ENCODE data around the gene PCBP3.

The PCBP3 gene

DNA sequence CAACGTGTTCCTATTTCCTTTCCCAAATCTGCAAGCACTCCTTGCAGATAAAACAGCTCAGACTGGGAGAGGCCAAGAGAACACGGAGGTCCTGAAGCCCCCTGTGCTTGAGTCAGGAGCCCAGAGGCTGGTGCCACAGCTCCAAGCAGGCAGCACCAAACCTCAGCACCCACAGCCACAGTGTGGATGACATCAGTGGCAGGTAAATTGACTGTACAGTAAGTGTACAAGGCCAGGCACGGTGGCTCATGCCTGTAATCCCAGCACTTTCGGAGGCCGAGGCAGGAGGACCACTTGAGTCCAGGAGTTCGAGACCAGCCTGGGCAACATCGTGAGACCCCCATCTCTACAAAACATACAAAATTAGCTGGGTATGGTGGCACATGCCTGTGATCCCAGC is 336.1 kb downstream of the PCBP3 start:
- Mint-ChIP-seq H3K9me3 (no peaks in the 10 kb centered on the region), H3K4me1 (peaks cover 8% of the 10 kb centered on the region), H3K27ac (no peak overlapping the region), H3K4me3 (no peak overlapping the region), H3K36me3 (no peaks in the 10 kb centered on the region), H3K27me3 (no peaks in the 10 kb centered on the region)

DNA sequence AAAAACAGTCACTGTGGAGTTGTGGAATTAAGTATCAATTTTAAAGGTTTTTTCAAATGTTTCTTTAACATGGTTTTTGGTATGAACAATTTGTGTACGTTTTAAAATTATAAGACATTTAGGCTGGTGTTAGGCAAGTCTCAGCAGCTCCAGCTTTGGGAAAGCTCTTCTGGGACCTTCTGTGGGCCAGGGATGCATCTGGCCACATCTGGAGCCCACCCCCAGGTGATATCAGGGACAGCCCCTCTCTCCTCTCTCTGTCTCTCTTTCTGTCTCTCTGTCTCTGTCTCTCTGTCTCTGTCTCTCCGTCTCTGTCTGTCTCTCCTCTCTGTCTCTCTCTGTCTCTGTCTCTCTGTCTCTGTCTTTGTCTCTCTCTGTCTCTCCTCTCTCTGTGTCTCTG is 336.7 kb downstream of the PCBP3 start:
- H3K27ac Mint-ChIP-seq = no peak overlapping the region
- H3K27me3 Mint-ChIP-seq = no peaks in the 10 kb centered on the region
- H3K4me3 Mint-ChIP-seq = no peak overlapping the region

GRCh38 chr21:45980697-45981096 is 337.2 kb downstream of the PCBP3 start:
- no peak overlapping the region for H3K4me3 Mint-ChIP-seq
- H3K9me3 Mint-ChIP-seq = no peaks in the 10 kb centered on the region
- peaks cover 2% of the 10 kb centered on the region for H3K36me3 Mint-ChIP-seq
- H3K27me3 Mint-ChIP-seq = no peaks in the 10 kb centered on the region
- H3K27ac Mint-ChIP-seq = no peak overlapping the region
- H3K4me1 Mint-ChIP-seq = peaks cover 8% of the 10 kb centered on the region

More for the DNA sequence above, 336.7 kb downstream of the PCBP3 start:
- H3K9me3 Mint-ChIP-seq = no peaks in the 10 kb centered on the region
- peaks cover 2% of the 10 kb centered on the region for H3K36me3 Mint-ChIP-seq
- H3K4me1 Mint-ChIP-seq = peaks cover 8% of the 10 kb centered on the region

GRCh38 chr21:45981151-45982091 is 337.9 kb downstream of the PCBP3 start, which contains the start of gene COL6A1:
COL6A1 (plus strand) TSS chr21:45981770; CDS start chr21:45981851, 81 bp downstream.
- peaks cover 2% of the 10 kb centered on the region for H3K36me3 Mint-ChIP-seq
- peak within 1 kb of the TSS; percentile 77 for H3K4me3 Mint-ChIP-seq
- peaks cover 8% of the 10 kb centered on the region for H3K4me1 Mint-ChIP-seq
- H3K27ac Mint-ChIP-seq = no peak within 1 kb of the TSS
- no peaks in the 10 kb centered on the region for H3K27me3 Mint-ChIP-seq
- H3K9me3 Mint-ChIP-seq = no peaks in the 10 kb centered on the region

DNA sequence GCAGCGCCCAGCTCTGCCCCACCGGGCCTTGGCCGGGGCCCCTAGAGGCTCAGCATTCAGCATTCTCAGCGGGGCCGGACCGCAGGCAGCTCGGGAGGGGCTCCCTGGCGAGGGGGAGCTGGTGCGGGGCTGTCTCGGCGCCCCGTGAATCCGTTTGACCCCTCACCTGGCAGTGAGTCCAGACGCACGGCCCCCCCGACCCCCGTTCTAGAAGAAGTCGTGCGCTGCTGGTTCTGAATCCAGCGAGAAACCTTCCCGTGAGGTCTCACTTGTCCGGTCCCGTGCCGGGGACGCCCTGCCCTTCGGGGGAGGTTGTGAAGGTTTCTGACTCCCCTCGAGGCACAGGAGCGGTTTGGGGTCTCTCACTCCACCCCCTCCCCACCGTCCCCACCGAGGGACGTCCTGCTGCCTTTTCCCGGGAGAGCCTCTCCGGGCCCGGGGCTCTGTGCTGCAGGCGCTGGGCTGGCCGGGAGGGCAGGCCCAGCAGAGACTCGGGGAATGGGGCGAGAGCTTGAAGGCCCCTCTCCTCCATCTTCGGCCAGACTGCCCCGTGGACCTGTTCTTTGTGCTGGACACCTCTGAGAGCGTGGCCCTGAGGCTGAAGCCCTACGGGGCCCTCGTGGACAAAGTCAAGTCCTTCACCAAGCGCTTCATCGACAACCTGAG is 338.7 kb downstream of the PCBP3 start:
- Mint-ChIP-seq H3K4me1 (peaks cover 8% of the 10 kb centered on the region), H3K4me3 (peak overlapping the region; percentile 77), H3K27ac (no peak overlapping the region), H3K36me3 (peaks cover 2% of the 10 kb centered on the region), H3K9me3 (no peaks in the 10 kb centered on the region), H3K27me3 (no peaks in the 10 kb centered on the region)

DNA sequence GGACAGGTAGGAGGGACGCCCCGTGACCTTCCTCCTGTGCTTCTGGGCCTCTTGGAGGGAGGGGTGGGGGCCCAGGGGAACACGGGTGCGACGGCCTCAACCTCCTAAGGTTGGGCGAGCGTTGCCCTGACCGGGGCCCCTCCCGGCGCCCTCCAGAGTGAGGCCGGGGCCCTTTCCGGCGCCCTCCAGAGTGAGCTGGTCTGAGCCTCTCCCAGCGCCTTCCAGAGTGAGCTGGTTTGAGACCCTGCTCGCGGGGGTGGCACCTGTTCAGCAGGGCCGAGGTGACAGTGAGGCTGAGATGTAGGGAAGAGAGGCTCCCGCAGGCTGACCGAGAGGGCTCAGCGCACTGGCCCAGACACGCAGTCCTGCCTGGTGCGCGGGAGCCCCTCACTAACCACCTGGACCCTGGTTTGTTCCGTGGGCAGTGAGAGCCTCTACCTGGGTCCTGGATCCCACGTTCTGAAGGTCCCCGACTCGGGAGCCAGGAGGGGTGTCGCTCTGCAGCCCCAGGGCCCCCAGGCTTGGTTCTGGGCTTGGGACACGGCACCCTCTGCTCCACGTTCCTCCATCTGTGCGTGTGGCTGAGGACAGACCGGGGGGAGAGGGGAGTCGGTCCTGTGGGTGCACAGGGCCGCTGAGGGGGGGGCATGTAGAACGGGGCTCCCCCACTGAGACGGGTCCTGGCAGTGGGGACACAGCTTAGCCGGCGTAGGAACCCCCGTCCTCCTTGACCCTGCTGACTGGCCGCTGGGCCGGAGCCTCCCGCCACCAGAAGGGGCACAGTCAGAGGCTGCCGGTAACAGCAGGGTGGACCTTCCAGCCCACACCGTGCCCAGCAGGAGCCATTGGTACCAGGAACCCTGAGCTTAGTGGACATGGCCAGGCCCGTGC is 339.5 kb downstream of the PCBP3 start:
- Mint-ChIP-seq H3K27ac (no peak overlapping the region), H3K4me3 (peak overlapping the region; percentile 77), H3K9me3 (no peaks in the 10 kb centered on the region)

DNA sequence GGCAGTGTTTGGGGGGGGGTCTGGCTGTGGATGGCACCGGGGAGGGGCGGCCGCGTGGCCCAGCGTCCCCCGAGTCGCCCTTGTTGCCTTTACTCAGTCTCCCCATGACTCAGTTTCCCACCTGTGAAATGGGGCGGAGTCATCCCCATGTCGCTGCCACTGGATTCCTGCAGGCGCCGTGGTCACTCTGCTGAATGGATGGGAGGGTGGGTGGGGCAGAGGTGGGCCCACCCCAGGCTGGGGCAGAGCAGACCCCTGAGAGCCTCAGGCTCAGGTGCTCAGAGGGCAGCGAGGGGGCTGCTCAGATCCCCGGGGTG is 340.1 kb downstream of the PCBP3 start:
- no peaks in the 10 kb centered on the region for H3K27me3 Mint-ChIP-seq
- no peaks in the 10 kb centered on the region for H3K9me3 Mint-ChIP-seq
- H3K4me3 Mint-ChIP-seq = no peak overlapping the region
- peaks cover 5% of the 10 kb centered on the region for H3K4me1 Mint-ChIP-seq
- H3K27ac Mint-ChIP-seq = no peak overlapping the region
- peaks cover 2% of the 10 kb centered on the region for H3K36me3 Mint-ChIP-seq

More for the DNA sequence above, 339.5 kb downstream of the PCBP3 start:
- peaks cover 8% of the 10 kb centered on the region for H3K4me1 Mint-ChIP-seq
- H3K36me3 Mint-ChIP-seq = peaks cover 2% of the 10 kb centered on the region
- H3K27me3 Mint-ChIP-seq = no peaks in the 10 kb centered on the region

GRCh38 chr21:45983981-45984551 is 340.5 kb downstream of the PCBP3 start:
- Mint-ChIP-seq H3K4me1 (peaks cover under 1% of the 10 kb centered on the region), H3K27ac (no peak overlapping the region), H3K9me3 (no peaks in the 10 kb centered on the region), H3K36me3 (peaks cover 2% of the 10 kb centered on the region), H3K4me3 (no peak overlapping the region), H3K27me3 (no peaks in the 10 kb centered on the region)

DNA sequence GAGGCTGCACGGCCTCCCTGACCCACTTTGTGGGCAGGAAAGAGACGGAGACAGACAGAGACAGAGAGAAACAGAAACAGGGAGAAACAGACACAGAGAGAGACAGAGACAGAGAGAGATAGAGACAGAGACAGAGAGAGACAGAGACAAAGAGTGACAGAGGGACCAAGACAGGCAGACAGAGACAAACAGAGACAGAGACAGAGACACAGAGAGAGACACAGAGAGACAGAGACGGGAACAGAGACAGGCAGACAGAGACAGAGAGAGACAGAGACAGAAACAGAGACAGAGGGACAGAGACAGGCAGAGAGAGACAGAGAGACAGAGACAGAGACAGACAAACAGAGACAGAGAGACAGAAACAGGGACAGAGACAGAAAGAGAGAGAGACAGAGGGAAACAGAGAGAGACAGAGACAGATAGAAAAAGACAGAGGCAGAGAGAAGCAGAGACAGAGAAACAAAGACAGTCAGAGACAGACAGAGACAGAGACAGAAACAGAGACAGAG is 341.1 kb downstream of the PCBP3 start:
- Mint-ChIP-seq H3K4me1 (no peaks in the 10 kb centered on the region), H3K36me3 (peaks cover 2% of the 10 kb centered on the region), H3K9me3 (no peaks in the 10 kb centered on the region), H3K27ac (peak overlapping the region; percentile 19), H3K27me3 (no peaks in the 10 kb centered on the region), H3K4me3 (no peak overlapping the region)

GRCh38 chr21:45985471-45986315 is 342.2 kb downstream of the PCBP3 start:
- no peaks in the 10 kb centered on the region for H3K9me3 Mint-ChIP-seq
- H3K4me1 Mint-ChIP-seq = no peaks in the 10 kb centered on the region
- no peaks in the 10 kb centered on the region for H3K27me3 Mint-ChIP-seq
- no peak overlapping the region for H3K4me3 Mint-ChIP-seq
- H3K27ac Mint-ChIP-seq = no peak overlapping the region
- H3K36me3 Mint-ChIP-seq = peaks cover 2% of the 10 kb centered on the region

DNA sequence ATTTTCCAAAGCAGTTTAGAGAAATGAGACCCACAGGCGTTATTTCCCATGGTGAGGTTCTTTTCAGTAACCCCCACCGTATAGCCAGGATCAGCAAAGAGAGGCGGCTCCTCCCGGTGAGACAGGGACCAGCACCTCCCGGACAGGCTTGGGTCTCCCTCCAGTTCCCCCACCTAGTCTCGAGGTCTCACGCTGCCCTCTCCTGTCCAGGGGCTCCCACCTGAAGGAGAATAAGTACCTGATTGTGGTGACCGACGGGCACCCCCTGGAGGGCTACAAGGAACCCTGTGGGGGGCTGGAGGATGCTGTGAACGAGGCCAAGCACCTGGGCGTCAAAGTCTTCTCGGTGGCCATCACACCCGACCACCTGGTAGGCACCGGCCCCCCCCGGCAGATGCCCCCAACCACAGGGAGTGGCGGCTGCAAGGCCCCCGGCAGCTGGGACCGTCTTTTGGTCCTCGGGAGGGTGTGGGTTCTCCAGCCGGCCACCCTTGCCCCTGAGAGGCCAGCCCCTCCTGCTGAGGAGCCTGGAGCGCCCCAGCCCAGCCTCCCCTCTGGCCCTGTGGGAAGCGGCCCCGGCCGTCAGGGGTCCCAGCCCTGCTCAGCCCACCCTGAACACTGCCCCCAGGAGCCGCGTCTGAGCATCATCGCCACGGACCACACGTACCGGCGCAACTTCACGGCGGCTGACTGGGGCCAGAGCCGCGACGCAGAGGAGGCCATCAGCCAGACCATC is 343.0 kb downstream of the PCBP3 start:
- Mint-ChIP-seq H3K9me3 (no peaks in the 10 kb centered on the region), H3K27me3 (no peaks in the 10 kb centered on the region), H3K4me1 (no peaks in the 10 kb centered on the region), H3K27ac (no peak overlapping the region), H3K4me3 (no peak overlapping the region), H3K36me3 (peaks cover 2% of the 10 kb centered on the region)

DNA sequence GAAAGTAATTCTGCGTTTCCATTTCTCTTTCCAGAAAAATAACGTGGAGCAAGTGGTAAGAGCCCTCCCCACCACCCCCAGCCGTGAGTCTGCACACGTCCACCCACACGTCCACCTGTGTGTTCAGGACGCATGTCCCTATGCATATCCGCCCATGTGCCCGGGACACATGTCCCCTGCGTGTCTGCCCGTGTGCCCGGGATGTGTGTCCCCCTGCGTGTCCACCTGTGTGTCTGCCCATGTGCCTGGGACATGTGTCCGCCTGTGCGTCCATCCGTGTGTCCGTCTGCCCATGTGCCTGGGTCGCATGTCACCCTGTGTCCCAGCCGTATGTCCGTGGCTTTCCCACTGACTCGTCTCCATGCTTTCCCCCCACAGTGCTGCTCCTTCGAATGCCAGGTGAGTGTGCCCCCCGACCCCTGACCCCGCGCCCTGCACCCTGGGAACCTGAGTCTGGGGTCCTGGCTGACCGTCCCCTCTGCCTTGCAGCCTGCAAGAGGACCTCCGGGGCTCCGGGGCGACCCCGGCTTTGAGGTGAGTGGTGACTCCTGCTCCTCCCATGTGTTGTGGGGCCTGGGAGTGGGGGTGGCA is 343.7 kb downstream of the PCBP3 start:
- Mint-ChIP-seq H3K4me3 (no peak overlapping the region), H3K36me3 (peaks cover 2% of the 10 kb centered on the region), H3K27ac (no peak overlapping the region), H3K4me1 (no peaks in the 10 kb centered on the region), H3K9me3 (no peaks in the 10 kb centered on the region), H3K27me3 (no peaks in the 10 kb centered on the region)
